Fibroblast of lung (primary cell): Measurements from ENCODE around the gene ABCA4. TPM values are rescaled to one million over a fixed set of nuclear protein-coding genes. Genes with fewer than 3 reads are reported as not detected.

ENCODE experiments used
- DNase-seq, 2 donors: peaks; one replicate each; pipeline versions ENCODE4 v3.0.0 to v3.0.0-alpha.2; 2010; ENCODE audit warnings: low read depth in 2 of 2
- H2AFZ ChIP-seq: 2 replicates; pipeline ENCODE4 v1.5.1; 2012; ENCODE audit warnings: low read length, control low read depth, inconsistent platforms
- H3K27ac ChIP-seq: 2 replicates; pipeline ENCODE4 v1.5.1; 2011; ENCODE audit warnings: low read length, control low read depth; ENCODE audit not compliant: insufficient read depth
- H3K27me3 ChIP-seq: 2 replicates; pipeline ENCODE4 v1.5.1; 2011; ENCODE audit warnings: mild to moderate bottlenecking, low read length; ENCODE audit not compliant: control insufficient read depth, insufficient read depth
- H3K36me3 ChIP-seq: 2 replicates; pipeline ENCODE4 v1.5.1; 2011; ENCODE audit warnings: low read length; ENCODE audit not compliant: control insufficient read depth, insufficient read depth
- H3K4me1 ChIP-seq: 2 replicates; pipeline ENCODE4 v1.5.1; 2011; ENCODE audit warnings: low read length; ENCODE audit not compliant: control insufficient read depth, insufficient read depth; ENCODE audit errors: extremely low read depth
- H3K4me2 ChIP-seq: 2 replicates; pipeline ENCODE4 v1.5.1; 2011; ENCODE audit warnings: low read length, control low read depth; ENCODE audit not compliant: insufficient read depth; ENCODE audit errors: extremely low read depth
- H3K4me3 ChIP-seq, 4 experiments: fragments of 200-600 bp in 1 of 4; sonication (generic) in 1 of 4; replicated peaks in 1 of 4; 2 replicates each; pipeline ENCODE4 v1.5.1; 2011 to 2016; ENCODE audit warnings: low read length in 4 of 4, low read depth in 3 of 4, mild to moderate bottlenecking in 3 of 4, control low read depth in 2 of 4, inconsistent platforms in 1 of 4, mixed read lengths in 1 of 4; ENCODE audit not compliant: insufficient read depth in 1 of 4; ENCODE audit errors: control extremely low read depth in 1 of 4
- H3K79me2 ChIP-seq: 2 replicates; pipeline ENCODE4 v1.5.1; 2012; ENCODE audit warnings: mild to moderate bottlenecking, low read length, inconsistent platforms; ENCODE audit not compliant: control insufficient read depth, insufficient read depth
- H3K9ac ChIP-seq: 2 replicates; pipeline ENCODE4 v1.5.1; 2011; ENCODE audit warnings: mild to moderate bottlenecking, low read length, control low read depth; ENCODE audit not compliant: insufficient read depth
- H3K9me3 ChIP-seq: 2 replicates; pipeline ENCODE4 v1.5.1; 2012; ENCODE audit warnings: low read depth, low read length; ENCODE audit not compliant: control insufficient read depth, insufficient read depth
- H4K20me1 ChIP-seq: 2 replicates; pipeline ENCODE4 v1.5.1; 2011; ENCODE audit warnings: low read length; ENCODE audit not compliant: control insufficient read depth, insufficient read depth; ENCODE audit errors: extremely low read depth
- EZH2 ChIP-seq: IDR thresholded peaks from 2 replicates; pipeline ENCODE4 v1.5.1; 2012; ENCODE audit warnings: low read length, control low read depth, mild to moderate bottlenecking; ENCODE audit errors: missing control alignments
- polyA plus RNA-seq, 2 donors: library from polyadenylated mRNA; depleted of rRNA in 1 of 2; stranded (reverse) in 1 of 2; unstranded in 1 of 2; fragments of >200 nt; gene quantifications; 2 replicates each; pipeline ENCODE4 v1.2.1, GENCODE V29; 2011 to 2012; ENCODE audit warnings: missing spikeins in 1 of 2
- total RNA-seq: library from RNA; depleted of rRNA; stranded (reverse); fragments of >200 nt; gene quantifications from 2 replicates; pipeline ENCODE4 v1.2.1, GENCODE V29; 2014
- TF ChIP-seq, protein P1 (sequence below), 2 donors: IDR thresholded peaks in 1 of 2; conservative IDR thresholded peaks in 1 of 2; 1 replicate in 1 of 2; 2 replicates in 1 of 2; pipeline ENCODE4 v1.5.1; 2011 to 2012; ENCODE audit warnings: low read length in 2 of 2, control low read depth in 1 of 2, inconsistent platforms in 1 of 2, low read depth in 1 of 2, mild to moderate bottlenecking in 1 of 2

Gene ABCA4
- total and polyA plus RNA-seq, 2 donors (not counting 1 experiment from before 2014, with no cell fraction given) = 0.07 to 0.33 TPM

DNA sequence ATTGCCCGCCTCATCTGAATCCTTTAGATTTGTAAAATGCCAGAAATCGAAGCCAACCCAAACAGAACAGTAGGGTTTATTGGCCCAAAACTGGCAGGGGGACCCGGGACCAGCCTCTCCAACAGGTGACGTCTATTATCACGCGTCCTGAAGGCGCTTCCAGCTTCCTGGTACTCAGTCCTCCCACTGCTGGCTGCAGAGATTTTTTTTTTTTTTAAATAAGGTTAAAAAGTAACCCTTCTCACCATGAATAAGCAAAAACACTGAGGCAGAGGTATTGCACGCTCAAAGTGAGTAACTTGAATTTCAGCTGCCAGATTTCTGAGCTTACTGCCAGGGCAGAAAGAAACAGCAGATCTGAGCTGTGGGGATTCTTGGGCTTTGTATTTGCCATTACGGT is 157.4 kb downstream of the ABCA4 start:
- Histone ChIP-seq H3K27ac (no peak overlapping the region), H3K36me3 (no peaks in the 10 kb centered on the region), H3K27me3 (no peaks in the 10 kb centered on the region), H3K9ac (no peak overlapping the region), H3K4me1 (no peaks in the 10 kb centered on the region), H3K79me2 (no peaks in the 10 kb centered on the region), H2AFZ (no peak overlapping the region), H3K9me3 (no peaks in the 10 kb centered on the region), H3K4me3 (no peak overlapping the region), H3K4me2 (no peak overlapping the region), H4K20me1 (no peaks in the 10 kb centered on the region)
- TF ChIP-seq, protein P1, sequence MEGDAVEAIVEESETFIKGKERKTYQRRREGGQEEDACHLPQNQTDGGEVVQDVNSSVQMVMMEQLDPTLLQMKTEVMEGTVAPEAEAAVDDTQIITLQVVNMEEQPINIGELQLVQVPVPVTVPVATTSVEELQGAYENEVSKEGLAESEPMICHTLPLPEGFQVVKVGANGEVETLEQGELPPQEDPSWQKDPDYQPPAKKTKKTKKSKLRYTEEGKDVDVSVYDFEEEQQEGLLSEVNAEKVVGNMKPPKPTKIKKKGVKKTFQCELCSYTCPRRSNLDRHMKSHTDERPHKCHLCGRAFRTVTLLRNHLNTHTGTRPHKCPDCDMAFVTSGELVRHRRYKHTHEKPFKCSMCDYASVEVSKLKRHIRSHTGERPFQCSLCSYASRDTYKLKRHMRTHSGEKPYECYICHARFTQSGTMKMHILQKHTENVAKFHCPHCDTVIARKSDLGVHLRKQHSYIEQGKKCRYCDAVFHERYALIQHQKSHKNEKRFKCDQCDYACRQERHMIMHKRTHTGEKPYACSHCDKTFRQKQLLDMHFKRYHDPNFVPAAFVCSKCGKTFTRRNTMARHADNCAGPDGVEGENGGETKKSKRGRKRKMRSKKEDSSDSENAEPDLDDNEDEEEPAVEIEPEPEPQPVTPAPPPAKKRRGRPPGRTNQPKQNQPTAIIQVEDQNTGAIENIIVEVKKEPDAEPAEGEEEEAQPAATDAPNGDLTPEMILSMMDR (conservative IDR thresholded peaks at IDR 0.05 in 1 of 2, IDR thresholded peaks at IDR 0.05 in 1 of 2; ENCODE audit: low read depth in 1 of 2, low read length in 2 of 2) = no peak
- TF ChIP-seq EZH2 = no peak
- peak in 1 of 2 donors; percentile 60 for DNase-seq

DNA sequence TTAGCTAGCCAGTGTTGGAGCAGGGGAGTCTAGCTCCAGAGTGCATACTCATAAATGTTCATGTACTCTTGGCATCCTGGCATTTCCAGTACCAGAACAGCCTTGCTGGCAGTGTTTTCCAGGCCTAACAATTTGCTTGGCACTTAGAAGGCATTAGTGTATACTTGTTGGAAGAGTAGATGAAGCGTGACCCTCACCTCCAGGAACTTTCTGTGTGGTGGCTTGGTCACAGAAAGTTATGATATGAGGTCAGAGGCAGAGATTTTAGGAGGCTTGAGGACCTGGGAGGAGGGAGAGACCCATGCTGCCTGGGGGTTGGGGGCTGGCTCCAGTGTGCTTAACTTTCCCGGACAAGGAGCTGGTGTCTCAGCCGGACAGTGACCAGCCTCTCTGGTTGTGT is 159.0 kb downstream of the ABCA4 start:
- Histone ChIP-seq H3K9me3 (no peaks in the 10 kb centered on the region), H3K4me3 (no peak overlapping the region), H3K36me3 (no peaks in the 10 kb centered on the region), H3K4me1 (no peaks in the 10 kb centered on the region), H3K4me2 (no peak overlapping the region), H2AFZ (no peak overlapping the region), H3K27me3 (no peaks in the 10 kb centered on the region), H3K9ac (no peak overlapping the region), H3K79me2 (no peaks in the 10 kb centered on the region), H4K20me1 (no peaks in the 10 kb centered on the region), H3K27ac (no peak overlapping the region)
- DNase-seq = no peak
- TF ChIP-seq EZH2 = no peak
- TF ChIP-seq, protein P1 (conservative IDR thresholded peaks at IDR 0.05 in 1 of 2, IDR thresholded peaks at IDR 0.05 in 1 of 2; ENCODE audit: low read depth in 1 of 2, low read length in 2 of 2) = no peak

DNA sequence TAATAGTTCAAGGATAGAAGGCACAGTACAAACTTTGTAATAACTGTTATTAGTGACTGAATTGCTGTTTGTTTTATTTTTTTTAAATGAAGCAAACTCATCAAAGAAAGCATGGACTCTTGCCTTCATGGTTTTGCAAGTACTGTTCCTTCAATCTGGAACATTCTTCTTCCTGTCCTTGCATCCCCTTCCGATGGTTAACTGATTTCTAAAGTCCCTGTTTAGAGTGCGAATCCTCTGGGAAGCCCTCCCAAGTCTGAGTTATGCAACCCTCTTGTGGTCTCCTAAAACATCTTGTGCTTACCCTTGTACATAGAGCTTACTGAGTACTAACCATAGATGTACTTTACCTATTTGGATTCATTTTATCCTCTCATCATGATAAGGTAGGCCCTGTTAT is 159.5 kb downstream of the ABCA4 start:
- TF ChIP-seq EZH2 = no peak
- Histone ChIP-seq H2AFZ (no peak overlapping the region), H3K9me3 (no peaks in the 10 kb centered on the region), H3K27ac (no peak overlapping the region), H3K27me3 (no peaks in the 10 kb centered on the region), H3K36me3 (no peaks in the 10 kb centered on the region), H3K4me1 (no peaks in the 10 kb centered on the region), H3K79me2 (no peaks in the 10 kb centered on the region), H3K4me2 (no peak overlapping the region), H4K20me1 (no peaks in the 10 kb centered on the region), H3K4me3 (no peak overlapping the region), H3K9ac (no peak overlapping the region)
- DNase-seq = no peak
